SK-N-SH (cell line): ENCODE measurements around the gene ERLIN1. TPM values are rescaled to one million over a fixed set of nuclear protein-coding genes. Genes with fewer than 3 reads are reported as not detected.

Experiments used
- CTCF ChIA-PET: fragments of 300-600, 350-600 bp; formaldehyde crosslinking; extraction: SDS; loops from one replicate; lab custom pipeline; 2021; lab: Yijun Ruan, JAX
- POLR2A ChIA-PET: fragments of 350-600 bp; sonication (Branson Sonifier 250); formaldehyde crosslinking; extraction: SDS; loops from one replicate; lab custom pipeline; 2020; ENCODE audit warnings: antibody characterized with exemption, inconsistent platforms; lab: Yijun Ruan, JAX
- DNase-seq: peaks from one replicate; pipeline ENCODE4 v3.0.0; 2012
- H2AFZ ChIP-seq: fragments of 200-600 bp; sonication (generic); 2 replicates; pipeline ENCODE4 v1.8.1; 2016; ENCODE audit warnings: antibody characterized with exemption, mild to moderate bottlenecking, low read depth
- H3F3A ChIP-seq: fragments of 200-600 bp; sonication (generic); replicated peaks from 2 replicates; pipeline ENCODE3; 2016; ENCODE audit warnings: antibody characterized with exemption, mild to moderate bottlenecking; ENCODE audit not compliant: insufficient read depth
- H3K27ac ChIP-seq, 2 experiments: fragments of 200-500 bp in 1 of 2; fragments of 200-600 bp in 1 of 2; sonication (Bioruptor generic) in 1 of 2; sonication (generic), shearing (Covaris generic) in 1 of 2; 2 replicates each; pipeline versions ENCODE4 v1.5.1 to v1.6.1; 2014 to 2016; ENCODE audit warnings: low read depth in 2 of 2, inconsistent platforms in 1 of 2, low read length in 1 of 2, mild to moderate bottlenecking in 1 of 2, mixed read lengths in 1 of 2
- H3K27me3 ChIP-seq: fragments of 200-600 bp; sonication (generic), shearing (Covaris generic); 2 replicates; pipeline ENCODE4 v1.6.1; 2016; ENCODE audit warnings: mixed run types; ENCODE audit not compliant: insufficient read depth
- H3K36me3 ChIP-seq, 2 experiments: fragments of 200-500 bp in 1 of 2; fragments of 200-600 bp in 1 of 2; sonication (Bioruptor generic) in 1 of 2; sonication (generic) in 1 of 2; replicated peaks in 1 of 2; 2 replicates each; pipeline versions ENCODE3 to v1.5.1; 2014 to 2016; ENCODE audit warnings: low read length in 1 of 2, mild to moderate bottlenecking in 1 of 2; ENCODE audit not compliant: insufficient read depth in 2 of 2, control insufficient read depth in 1 of 2
- H3K4me1 ChIP-seq, 2 experiments: fragments of 200-500 bp in 1 of 2; fragments of 200-600 bp in 1 of 2; sonication (Bioruptor generic) in 1 of 2; sonication (generic), shearing (Covaris generic) in 1 of 2; 2 replicates each; pipeline versions ENCODE4 v1.5.1 to v1.6.1; 2014 to 2016; ENCODE audit warnings: low read depth in 1 of 2, low read length in 1 of 2, mixed run types in 1 of 2; ENCODE audit not compliant: insufficient read depth in 2 of 2, control insufficient read depth in 1 of 2
- H3K4me2 ChIP-seq: fragments of 200-600 bp; sonication (generic), shearing (Covaris generic); 2 replicates; pipeline ENCODE4 v1.6.1; 2017; ENCODE audit warnings: mixed run types
- H3K4me3 ChIP-seq, 2 experiments: fragments of 200-500 bp in 1 of 2; fragments of 200-600 bp in 1 of 2; sonication (Bioruptor generic) in 1 of 2; sonication (generic), shearing (Covaris generic) in 1 of 2; 2 replicates each; pipeline versions ENCODE4 v1.5.1 to v1.8.1; 2014 to 2016; ENCODE audit warnings: low read depth in 2 of 2, inconsistent platforms in 1 of 2, low read length in 1 of 2, mild to moderate bottlenecking in 1 of 2, mixed read lengths in 1 of 2, moderate library complexity in 1 of 2
- H3K79me2 ChIP-seq: fragments of 200-600 bp; sonication (generic); 2 replicates; pipeline ENCODE4 v1.8.1; 2017; ENCODE audit warnings: mild to moderate bottlenecking; ENCODE audit not compliant: insufficient read depth
- H3K9ac ChIP-seq: fragments of 200-600 bp; sonication (generic); 2 replicates; pipeline ENCODE4 v1.6.1; 2017; ENCODE audit warnings: mixed run types
- H3K9me2 ChIP-seq: fragments of 200-600 bp; sonication (generic); 2 replicates; pipeline ENCODE4 v1.6.1; 2017; ENCODE audit warnings: mixed run types
- H3K9me3 ChIP-seq: fragments of 200-600 bp; sonication (generic); 2 replicates; pipeline ENCODE4 v1.6.1; 2017; ENCODE audit warnings: mixed run types, mild to moderate bottlenecking, moderate library complexity
- H4K20me1 ChIP-seq: fragments of 200-600 bp; sonication (generic); 2 replicates; pipeline ENCODE4 v1.6.1; 2017; ENCODE audit warnings: mild to moderate bottlenecking, mixed run types; ENCODE audit not compliant: insufficient read depth
- ELF1 ChIP-seq: IDR thresholded peaks from 2 replicates; pipeline ENCODE4 v1.4.0; 2012
- FOSL2 ChIP-seq: IDR thresholded peaks from 2 replicates; pipeline ENCODE4 v1.4.0; 2012; ENCODE audit warnings: low read depth, mild to moderate bottlenecking, moderate library complexity, borderline replicate concordance
- GABPA ChIP-seq: IDR thresholded peaks from 2 replicates; pipeline ENCODE4 v1.4.0; 2012; ENCODE audit warnings: low read depth, mild to moderate bottlenecking
- RAD21 ChIP-seq: IDR thresholded peaks from 2 replicates; pipeline ENCODE4 v1.6.1; 2012; ENCODE audit warnings: mild to moderate bottlenecking, low read length
- SIN3A ChIP-seq: IDR thresholded peaks from 2 replicates; pipeline ENCODE4 v1.6.1; 2012; ENCODE audit warnings: low read depth, mild to moderate bottlenecking, low read length, moderate library complexity, borderline replicate concordance
- SMC3 ChIP-seq: IDR thresholded peaks from 2 replicates; pipeline ENCODE4 v1.6.1; 2012; ENCODE audit warnings: low read depth, low read length, improper control_type of control experiment
- TAF1 ChIP-seq: IDR thresholded peaks from 2 replicates; pipeline ENCODE4 v1.6.1; 2012; ENCODE audit warnings: low read depth, mild to moderate bottlenecking, low read length, moderate library complexity, borderline replicate concordance
- TCF12 ChIP-seq: IDR thresholded peaks from 2 replicates; pipeline ENCODE4 v1.4.0; 2012
- TEAD4 ChIP-seq: IDR thresholded peaks from 2 replicates; pipeline ENCODE4 v1.4.0; 2012; ENCODE audit warnings: mild to moderate bottlenecking, borderline replicate concordance; ENCODE audit not compliant: insufficient read depth
- YY1 ChIP-seq: IDR thresholded peaks from 2 replicates; pipeline ENCODE4 v1.4.0; 2012; ENCODE audit warnings: low read depth, mild to moderate bottlenecking
- WGBS: methylation state at CpG from one replicate; pipeline ENCODE4 v1.1.6; 2017; ENCODE audit warnings: low lambda C conversion rate; 5-methylcytosine and 5-hydroxymethylcytosine counted together
- polyA plus RNA-seq, 3 experiments: library from polyadenylated mRNA; depleted of rRNA; stranded (reverse); fragments of >200 nt; gene quantifications; 2 replicates each; pipeline ENCODE4 v1.2.3, GENCODE V29; 2012
- TF ChIP-seq, protein P1 (sequence below): fragments of 200-600 bp; sonication (generic); IDR thresholded peaks from 2 replicates; pipeline ENCODE4 v1.6.1; 2017; ENCODE audit warnings: antibody characterized with exemption, mild to moderate bottlenecking, moderate library complexity
- TF ChIP-seq, protein P2 (sequence below): IDR thresholded peaks from 2 replicates; pipeline ENCODE4 v1.6.1; 2012; ENCODE audit warnings: mild to moderate bottlenecking, low read depth, low read length, moderate library complexity
- TF ChIP-seq, protein P3 (sequence below): IDR thresholded peaks from 2 replicates; pipeline ENCODE4 v1.4.0; 2012; ENCODE audit warnings: low read depth

Gene ERLIN1
- polyA plus RNA-seq, 1 of the 3 experiments (the other 2 are of a cell fraction) = 43.8 TPM

DNA sequence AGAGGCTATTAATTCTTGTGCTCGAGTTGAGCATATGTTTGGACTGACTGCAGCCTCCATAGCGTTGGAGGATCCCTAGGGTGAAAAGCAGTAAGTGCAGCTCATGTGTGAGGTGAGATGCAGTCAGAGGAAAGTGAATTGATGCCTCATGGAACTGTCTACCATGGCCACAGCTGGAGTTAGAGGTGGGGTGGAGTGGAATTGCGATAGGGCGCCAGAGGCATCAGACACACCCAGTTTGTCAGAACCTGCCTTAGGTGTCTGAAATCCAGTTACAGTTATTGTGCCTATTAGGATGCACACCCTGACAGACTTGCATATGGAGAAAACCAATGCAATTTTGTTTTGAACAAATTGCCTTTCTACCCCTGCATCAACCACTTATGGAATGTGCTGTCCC is 39.4 kb downstream of the ERLIN1 start:
- peaks cover 4% of the 10 kb centered on the region; the same call in 1 of the 2 replicates for H3K27me3 ChIP-seq
- WGBS = 65% methylated on average over 4 of the region's 4 CpGs
- CTCF ChIA-PET = interaction anchor here (0.9 kb wide), 1 partner anchor 301 kb away, joined by 3 read pairs; no protein-coding TSS in a partner anchor
- H3K9ac ChIP-seq = no peak overlapping the region
- peaks cover 19% of the 10 kb centered on the region in 2 experiments for H3K36me3 ChIP-seq
- no peaks in the 10 kb centered on the region for H4K20me1 ChIP-seq
- TF ChIP-seq, protein P1, sequence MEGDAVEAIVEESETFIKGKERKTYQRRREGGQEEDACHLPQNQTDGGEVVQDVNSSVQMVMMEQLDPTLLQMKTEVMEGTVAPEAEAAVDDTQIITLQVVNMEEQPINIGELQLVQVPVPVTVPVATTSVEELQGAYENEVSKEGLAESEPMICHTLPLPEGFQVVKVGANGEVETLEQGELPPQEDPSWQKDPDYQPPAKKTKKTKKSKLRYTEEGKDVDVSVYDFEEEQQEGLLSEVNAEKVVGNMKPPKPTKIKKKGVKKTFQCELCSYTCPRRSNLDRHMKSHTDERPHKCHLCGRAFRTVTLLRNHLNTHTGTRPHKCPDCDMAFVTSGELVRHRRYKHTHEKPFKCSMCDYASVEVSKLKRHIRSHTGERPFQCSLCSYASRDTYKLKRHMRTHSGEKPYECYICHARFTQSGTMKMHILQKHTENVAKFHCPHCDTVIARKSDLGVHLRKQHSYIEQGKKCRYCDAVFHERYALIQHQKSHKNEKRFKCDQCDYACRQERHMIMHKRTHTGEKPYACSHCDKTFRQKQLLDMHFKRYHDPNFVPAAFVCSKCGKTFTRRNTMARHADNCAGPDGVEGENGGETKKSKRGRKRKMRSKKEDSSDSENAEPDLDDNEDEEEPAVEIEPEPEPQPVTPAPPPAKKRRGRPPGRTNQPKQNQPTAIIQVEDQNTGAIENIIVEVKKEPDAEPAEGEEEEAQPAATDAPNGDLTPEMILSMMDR = no peak
- TF ChIP-seq, protein P2, sequence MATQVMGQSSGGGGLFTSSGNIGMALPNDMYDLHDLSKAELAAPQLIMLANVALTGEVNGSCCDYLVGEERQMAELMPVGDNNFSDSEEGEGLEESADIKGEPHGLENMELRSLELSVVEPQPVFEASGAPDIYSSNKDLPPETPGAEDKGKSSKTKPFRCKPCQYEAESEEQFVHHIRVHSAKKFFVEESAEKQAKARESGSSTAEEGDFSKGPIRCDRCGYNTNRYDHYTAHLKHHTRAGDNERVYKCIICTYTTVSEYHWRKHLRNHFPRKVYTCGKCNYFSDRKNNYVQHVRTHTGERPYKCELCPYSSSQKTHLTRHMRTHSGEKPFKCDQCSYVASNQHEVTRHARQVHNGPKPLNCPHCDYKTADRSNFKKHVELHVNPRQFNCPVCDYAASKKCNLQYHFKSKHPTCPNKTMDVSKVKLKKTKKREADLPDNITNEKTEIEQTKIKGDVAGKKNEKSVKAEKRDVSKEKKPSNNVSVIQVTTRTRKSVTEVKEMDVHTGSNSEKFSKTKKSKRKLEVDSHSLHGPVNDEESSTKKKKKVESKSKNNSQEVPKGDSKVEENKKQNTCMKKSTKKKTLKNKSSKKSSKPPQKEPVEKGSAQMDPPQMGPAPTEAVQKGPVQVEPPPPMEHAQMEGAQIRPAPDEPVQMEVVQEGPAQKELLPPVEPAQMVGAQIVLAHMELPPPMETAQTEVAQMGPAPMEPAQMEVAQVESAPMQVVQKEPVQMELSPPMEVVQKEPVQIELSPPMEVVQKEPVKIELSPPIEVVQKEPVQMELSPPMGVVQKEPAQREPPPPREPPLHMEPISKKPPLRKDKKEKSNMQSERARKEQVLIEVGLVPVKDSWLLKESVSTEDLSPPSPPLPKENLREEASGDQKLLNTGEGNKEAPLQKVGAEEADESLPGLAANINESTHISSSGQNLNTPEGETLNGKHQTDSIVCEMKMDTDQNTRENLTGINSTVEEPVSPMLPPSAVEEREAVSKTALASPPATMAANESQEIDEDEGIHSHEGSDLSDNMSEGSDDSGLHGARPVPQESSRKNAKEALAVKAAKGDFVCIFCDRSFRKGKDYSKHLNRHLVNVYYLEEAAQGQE = no peak
- no peak for TF ChIP-seq ELF1
- no peak for TF ChIP-seq SIN3A
- no peak for TF ChIP-seq GABPA
- no peak for TF ChIP-seq TCF12
- no peak for TF ChIP-seq TAF1
- no peak for TF ChIP-seq YY1
- no peak for TF ChIP-seq SMC3
- no peak for TF ChIP-seq RAD21
- TF ChIP-seq TEAD4 = no peak
- TF ChIP-seq, all 33 proteins: peak for 0
- Histone ChIP-seq H3K79me2 (no peaks in the 10 kb centered on the region), H3K4me2 (no peak overlapping the region), H2AFZ (no peak overlapping the region), H3K4me3 (no peak overlapping the region), H3F3A (no peaks in the 10 kb centered on the region), H3K9me2 (no peaks in the 10 kb centered on the region), H3K27ac (no peak overlapping the region), H3K9me3 (no peaks in the 10 kb centered on the region), H3K4me1 (peaks cover 7 to 23% of the 10 kb centered on the region in 2 experiments; a peak in 3 of 4 replicates)
- DNase-seq = no peak
- POLR2A ChIA-PET = no interaction called here

DNA sequence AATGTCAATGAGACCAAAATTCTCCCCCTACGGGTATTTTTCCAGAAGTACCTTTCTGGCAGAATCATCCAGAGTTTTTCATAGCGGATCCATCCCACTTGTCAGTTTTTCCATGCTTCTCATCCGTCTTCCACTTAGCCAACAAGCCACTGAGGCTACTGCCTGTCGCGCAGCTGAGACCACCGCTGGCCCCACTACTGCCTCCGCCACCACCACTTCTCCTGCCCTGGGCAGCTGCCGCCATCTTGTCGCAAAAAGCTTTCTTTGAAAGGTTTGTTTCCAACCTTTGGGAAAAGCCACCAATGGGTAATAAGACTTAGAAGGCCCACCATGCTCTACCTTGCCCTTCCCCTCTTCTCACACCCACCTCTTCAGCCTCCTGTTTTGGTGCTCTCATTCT is 42.1 kb downstream of the ERLIN1 start:
- H3K79me2 ChIP-seq = no peaks in the 10 kb centered on the region
- WGBS = 93% methylated on average over 9 of the region's 9 CpGs
- POLR2A ChIA-PET = no interaction called here
- no peak for DNase-seq
- no peak overlapping the region for H3K4me2 ChIP-seq
- H3K36me3 ChIP-seq = no peaks in the 10 kb centered on the region
- no peaks in the 10 kb centered on the region for H3F3A ChIP-seq
- TF ChIP-seq, protein P3, sequence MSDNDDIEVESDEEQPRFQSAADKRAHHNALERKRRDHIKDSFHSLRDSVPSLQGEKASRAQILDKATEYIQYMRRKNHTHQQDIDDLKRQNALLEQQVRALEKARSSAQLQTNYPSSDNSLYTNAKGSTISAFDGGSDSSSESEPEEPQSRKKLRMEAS = no peak
- TF ChIP-seq RAD21 (no peak), FOSL2 (no peak), GABPA (no peak)
- TF ChIP-seq, all 33 proteins: peak for 0
- H4K20me1 ChIP-seq = no peaks in the 10 kb centered on the region
- peaks cover 4 to 20% of the 10 kb centered on the region in 2 experiments; a peak in 3 of 4 replicates for H3K4me1 ChIP-seq
- no peaks in the 10 kb centered on the region for H3K9me3 ChIP-seq
- no peak overlapping the region for H3K27ac ChIP-seq
- no peak overlapping the region for H3K9ac ChIP-seq
- H3K27me3 ChIP-seq = peaks cover 5% of the 10 kb centered on the region; the same call in 1 of the 2 replicates
- H3K9me2 ChIP-seq = no peaks in the 10 kb centered on the region
- H2AFZ ChIP-seq = no peak overlapping the region
- CTCF ChIA-PET = interaction anchor here (2.5 kb wide), 1 partner anchor 9 kb away, joined by 6 read pairs; no protein-coding TSS in a partner anchor
- H3K4me3 ChIP-seq = no peak overlapping the region
